ENCODE results near the gene KCND1. TPM values are rescaled to one million over a fixed set of nuclear protein-coding genes. Genes with fewer than 3 reads are reported as not detected.

The KCND1 gene
- total RNA-seq, 1 donor from 2014 or later = 5.2 TPM

GRCh38 chrX:48927736-48928382 is 43.8 kb downstream of the KCND1 start:
- H3K4me2 ChIP-seq (ENCODE audit: low read length) = no peak overlapping the region
- Mint-ChIP-seq H3K4me1 (ENCODE audit: low read depth, unreplicated experiment) (peaks cover 5% of the 10 kb centered on the region), H3K9me3 (ENCODE audit: unreplicated experiment) (no peaks in the 10 kb centered on the region), H3K27ac (ENCODE audit: unreplicated experiment) (no peak overlapping the region), H3K36me3 (ENCODE audit: low read depth, unreplicated experiment) (peaks cover 8% of the 10 kb centered on the region), H3K27me3 (ENCODE audit: low read depth, unreplicated experiment) (no peaks in the 10 kb centered on the region), H3K4me3 (ENCODE audit: unreplicated experiment) (no peak overlapping the region)
- H3K9me3 ChIP-seq (ENCODE audit: insufficient read depth, low read depth, low read length) = no peaks in the 10 kb centered on the region
- no peak for TF ChIP-seq EZH2 (IDR thresholded peaks at IDR 0.05; ENCODE audit: insufficient read depth, low read length)
- TF ChIP-seq, protein P1, sequence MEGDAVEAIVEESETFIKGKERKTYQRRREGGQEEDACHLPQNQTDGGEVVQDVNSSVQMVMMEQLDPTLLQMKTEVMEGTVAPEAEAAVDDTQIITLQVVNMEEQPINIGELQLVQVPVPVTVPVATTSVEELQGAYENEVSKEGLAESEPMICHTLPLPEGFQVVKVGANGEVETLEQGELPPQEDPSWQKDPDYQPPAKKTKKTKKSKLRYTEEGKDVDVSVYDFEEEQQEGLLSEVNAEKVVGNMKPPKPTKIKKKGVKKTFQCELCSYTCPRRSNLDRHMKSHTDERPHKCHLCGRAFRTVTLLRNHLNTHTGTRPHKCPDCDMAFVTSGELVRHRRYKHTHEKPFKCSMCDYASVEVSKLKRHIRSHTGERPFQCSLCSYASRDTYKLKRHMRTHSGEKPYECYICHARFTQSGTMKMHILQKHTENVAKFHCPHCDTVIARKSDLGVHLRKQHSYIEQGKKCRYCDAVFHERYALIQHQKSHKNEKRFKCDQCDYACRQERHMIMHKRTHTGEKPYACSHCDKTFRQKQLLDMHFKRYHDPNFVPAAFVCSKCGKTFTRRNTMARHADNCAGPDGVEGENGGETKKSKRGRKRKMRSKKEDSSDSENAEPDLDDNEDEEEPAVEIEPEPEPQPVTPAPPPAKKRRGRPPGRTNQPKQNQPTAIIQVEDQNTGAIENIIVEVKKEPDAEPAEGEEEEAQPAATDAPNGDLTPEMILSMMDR (IDR thresholded peaks at IDR 0.05; ENCODE audit: insufficient read depth, low read depth, low read length) = no peak
- H3K9ac ChIP-seq (ENCODE audit: low read length) = no peak overlapping the region
- peaks cover 6% of the 10 kb centered on the region for H3K36me3 ChIP-seq (ENCODE audit: insufficient read depth, low read length)
- H3K4me1 ChIP-seq (ENCODE audit: insufficient read depth, low read length) = no peaks in the 10 kb centered on the region
- DNase-seq (ENCODE audit: low read depth) = no peak
- H3K79me2 ChIP-seq (ENCODE audit: insufficient read depth, low read length) = peaks cover 4% of the 10 kb centered on the region
- H4K20me1 ChIP-seq (ENCODE audit: insufficient read depth, low read length) = peaks cover 8% of the 10 kb centered on the region
- peak; percentile 82 for FAIRE-seq
- no peak overlapping the region for H3K4me3 ChIP-seq (ENCODE audit: insufficient read depth, low read depth, low read length)
- no peak overlapping the region for H2AFZ ChIP-seq (ENCODE audit: low read depth, low read length)
- H3K27ac ChIP-seq (ENCODE audit: low read depth, low read length) = no peak overlapping the region
- H3K27me3 ChIP-seq (ENCODE audit: insufficient read depth, low read length) = no peaks in the 10 kb centered on the region

DNA sequence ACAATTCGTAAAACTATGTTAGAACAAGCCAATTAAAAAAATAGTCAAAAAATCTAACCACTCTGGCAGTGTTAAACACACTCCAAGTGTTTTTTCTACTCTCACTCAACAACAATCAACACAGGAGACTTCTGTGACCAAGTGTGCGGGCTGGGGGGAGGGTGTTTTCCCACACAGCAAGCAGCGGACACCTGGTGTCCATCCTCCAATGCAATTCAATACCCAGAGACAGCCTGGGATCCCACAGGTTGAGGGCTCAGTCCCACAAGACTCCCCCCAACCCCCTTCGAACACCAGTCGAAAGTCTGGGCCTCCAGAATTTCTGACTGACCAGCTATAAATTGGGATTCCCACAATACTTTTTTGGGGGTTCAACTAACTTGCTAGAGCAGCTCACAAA is 44.5 kb downstream of the KCND1 start:
- Histone ChIP-seq H3K4me3 (ENCODE audit: insufficient read depth, low read depth, low read length) (no peak overlapping the region), H3K9me3 (ENCODE audit: insufficient read depth, low read depth, low read length) (no peaks in the 10 kb centered on the region), H2AFZ (ENCODE audit: low read depth, low read length) (no peak overlapping the region), H3K36me3 (ENCODE audit: insufficient read depth, low read length) (peaks cover 6% of the 10 kb centered on the region), H3K4me1 (ENCODE audit: insufficient read depth, low read length) (no peaks in the 10 kb centered on the region), H3K9ac (ENCODE audit: low read length) (no peak overlapping the region), H3K27me3 (ENCODE audit: insufficient read depth, low read length) (no peaks in the 10 kb centered on the region), H4K20me1 (ENCODE audit: insufficient read depth, low read length) (peaks cover 8% of the 10 kb centered on the region), H3K4me2 (ENCODE audit: low read length) (no peak overlapping the region), H3K79me2 (ENCODE audit: insufficient read depth, low read length) (peaks cover 4% of the 10 kb centered on the region), H3K27ac (ENCODE audit: low read depth, low read length) (no peak overlapping the region)
- FAIRE-seq = no peak
- Mint-ChIP-seq H3K27me3 (ENCODE audit: low read depth, unreplicated experiment) (no peaks in the 10 kb centered on the region), H3K36me3 (ENCODE audit: low read depth, unreplicated experiment) (peaks cover 8% of the 10 kb centered on the region), H3K4me3 (ENCODE audit: unreplicated experiment) (peak overlapping the region; percentile 14), H3K4me1 (ENCODE audit: low read depth, unreplicated experiment) (peaks cover 5% of the 10 kb centered on the region), H3K9me3 (ENCODE audit: unreplicated experiment) (no peaks in the 10 kb centered on the region), H3K27ac (ENCODE audit: unreplicated experiment) (no peak overlapping the region)
- DNase-seq (ENCODE audit: low read depth) = no peak
- no peak for TF ChIP-seq EZH2 (IDR thresholded peaks at IDR 0.05; ENCODE audit: insufficient read depth, low read length)
- TF ChIP-seq, protein P1 (IDR thresholded peaks at IDR 0.05; ENCODE audit: insufficient read depth, low read depth, low read length) = no peak

DNA sequence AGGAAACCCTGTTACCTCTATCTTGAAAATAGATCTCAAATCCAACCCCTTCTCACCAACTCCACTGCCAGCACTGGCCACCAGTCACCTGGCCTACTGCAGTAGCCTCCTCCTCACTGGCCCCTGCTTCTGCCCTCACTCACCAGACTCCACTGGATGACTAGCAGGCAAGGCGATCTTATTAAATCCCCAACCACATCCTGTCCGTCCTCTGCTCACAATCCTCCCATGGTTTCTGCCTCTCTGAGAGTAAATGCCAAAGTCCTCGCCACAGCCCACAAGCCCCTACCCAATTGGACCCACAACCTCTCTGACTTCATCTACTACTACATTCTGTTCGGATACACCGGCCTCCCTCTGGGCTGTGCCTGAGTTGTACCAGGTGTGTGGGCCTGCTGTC is 47.4 kb downstream of the KCND1 start:
- DNase-seq (ENCODE audit: low read depth) (no peak), FAIRE-seq (no peak)
- no peaks in the 10 kb centered on the region for H3K27me3 ChIP-seq (ENCODE audit: insufficient read depth, low read length)
- H4K20me1 ChIP-seq (ENCODE audit: insufficient read depth, low read length) = peaks cover 20% of the 10 kb centered on the region
- peaks cover 6% of the 10 kb centered on the region for H3K36me3 ChIP-seq (ENCODE audit: insufficient read depth, low read length)
- H3K4me1 Mint-ChIP-seq (ENCODE audit: low read depth, unreplicated experiment) = peaks cover 11% of the 10 kb centered on the region
- H3K4me3 Mint-ChIP-seq (ENCODE audit: unreplicated experiment) = no peak overlapping the region
- H3K79me2 ChIP-seq (ENCODE audit: insufficient read depth, low read length) = peaks cover 4% of the 10 kb centered on the region
- H3K27ac ChIP-seq (ENCODE audit: low read depth, low read length) = no peak overlapping the region
- peaks cover 10% of the 10 kb centered on the region for H3K4me1 ChIP-seq (ENCODE audit: insufficient read depth, low read length)
- TF ChIP-seq, protein P1 (IDR thresholded peaks at IDR 0.05; ENCODE audit: insufficient read depth, low read depth, low read length) = no peak
- H3K4me2 ChIP-seq (ENCODE audit: low read length) = no peak overlapping the region
- H3K27ac Mint-ChIP-seq (ENCODE audit: unreplicated experiment) = no peak overlapping the region
- no peak overlapping the region for H3K9ac ChIP-seq (ENCODE audit: low read length)
- no peaks in the 10 kb centered on the region for H3K9me3 Mint-ChIP-seq (ENCODE audit: unreplicated experiment)
- H3K27me3 Mint-ChIP-seq (ENCODE audit: low read depth, unreplicated experiment) = no peaks in the 10 kb centered on the region
- peaks cover 8% of the 10 kb centered on the region for H3K36me3 Mint-ChIP-seq (ENCODE audit: low read depth, unreplicated experiment)
- no peak overlapping the region for H3K4me3 ChIP-seq (ENCODE audit: insufficient read depth, low read depth, low read length)
- no peaks in the 10 kb centered on the region for H3K9me3 ChIP-seq (ENCODE audit: insufficient read depth, low read depth, low read length)
- H2AFZ ChIP-seq (ENCODE audit: low read depth, low read length) = no peak overlapping the region
